GM18511 (cell line): Measurements from ENCODE around the gene CDT1.
"Not testable (repeated sequence)": the region's sequence is repeated elsewhere in the genome, so short reads cannot be mapped to it uniquely, and the experiment has no call there.

Source experiments
- ATAC-seq: cut with Tn5 transposase; IDR thresholded peaks from one replicate; pipeline ENCODE4 v1.9.1; 2021; ENCODE audit warnings: mild to moderate bottlenecking, moderate library complexity; ENCODE audit not compliant: unreplicated experiment

CDT1 gene

DNA sequence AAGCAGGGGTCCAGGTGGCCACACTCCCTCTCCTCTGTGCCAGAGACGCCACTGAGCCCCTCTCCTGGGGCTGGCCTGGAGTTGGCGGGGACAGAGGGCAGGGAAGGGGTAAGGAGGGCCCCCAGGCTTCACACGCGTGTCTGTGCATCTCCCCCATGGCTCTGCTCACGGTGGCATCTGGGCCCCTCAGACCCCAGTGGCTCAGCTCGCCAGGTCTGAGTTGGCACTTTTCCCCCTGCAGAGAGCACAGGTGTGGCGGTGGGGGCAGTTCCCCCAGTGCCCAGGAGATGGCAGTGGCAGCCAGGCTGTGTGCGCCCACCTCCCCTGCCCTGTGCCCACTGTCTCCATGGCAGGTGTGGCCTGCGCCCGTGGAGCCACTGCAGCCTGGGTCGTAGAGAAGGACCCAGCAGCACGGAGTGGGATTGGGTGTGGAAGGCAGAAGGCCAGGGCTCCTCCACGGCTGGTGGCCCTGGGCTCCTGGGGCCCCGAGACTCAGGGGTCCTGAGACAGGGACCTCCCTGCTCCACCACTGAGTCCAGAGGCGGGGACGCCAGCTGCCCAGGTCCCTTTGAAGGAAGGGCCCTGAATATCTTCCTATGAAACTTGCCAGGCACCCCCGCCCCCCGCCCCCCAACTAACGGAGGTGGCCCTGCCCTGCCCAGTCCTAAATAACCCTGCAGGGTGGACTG lies 12.5 kb downstream of the CDT1 start:
- no peak for ATAC-seq

DNA sequence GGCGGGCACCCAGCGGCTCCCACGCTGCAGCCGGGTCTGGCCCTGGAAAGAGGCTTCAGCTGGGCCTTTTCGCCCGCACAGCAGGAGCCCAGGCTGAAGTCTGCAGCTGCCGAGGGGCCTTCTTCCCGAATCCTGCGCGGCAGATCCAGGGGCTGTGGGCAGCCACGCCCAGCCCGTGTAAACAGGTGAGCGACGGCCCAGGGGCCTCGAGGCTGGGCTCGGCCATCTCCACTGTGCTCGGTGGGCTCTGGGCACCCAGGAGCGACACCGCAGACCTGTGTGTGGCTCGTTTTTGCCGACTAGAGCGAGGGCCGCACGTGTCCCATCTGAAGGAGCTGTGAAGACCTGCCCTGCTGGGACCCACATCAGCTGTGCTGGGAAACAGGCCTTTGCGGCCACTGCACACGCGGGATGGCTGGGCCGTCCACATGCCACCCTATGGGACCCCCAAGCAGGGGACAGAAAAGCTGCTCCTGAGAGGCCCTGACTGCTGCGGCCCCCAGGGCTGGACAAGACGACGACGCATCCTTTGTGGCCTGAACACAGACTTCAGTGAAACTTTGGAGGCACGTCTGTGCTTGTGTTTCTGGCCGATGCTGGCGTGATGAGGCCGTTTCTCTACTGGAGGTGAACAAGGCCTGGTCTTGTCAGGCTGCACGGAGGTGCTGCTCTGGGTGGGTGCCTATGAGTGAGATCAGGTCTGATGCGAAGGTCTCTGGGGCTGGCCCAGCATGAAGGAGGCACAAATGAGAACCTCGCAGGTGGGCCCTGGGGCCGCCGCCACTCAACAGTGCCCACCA lies 13.3 kb downstream of the CDT1 start:
- ATAC-seq = no peak

DNA sequence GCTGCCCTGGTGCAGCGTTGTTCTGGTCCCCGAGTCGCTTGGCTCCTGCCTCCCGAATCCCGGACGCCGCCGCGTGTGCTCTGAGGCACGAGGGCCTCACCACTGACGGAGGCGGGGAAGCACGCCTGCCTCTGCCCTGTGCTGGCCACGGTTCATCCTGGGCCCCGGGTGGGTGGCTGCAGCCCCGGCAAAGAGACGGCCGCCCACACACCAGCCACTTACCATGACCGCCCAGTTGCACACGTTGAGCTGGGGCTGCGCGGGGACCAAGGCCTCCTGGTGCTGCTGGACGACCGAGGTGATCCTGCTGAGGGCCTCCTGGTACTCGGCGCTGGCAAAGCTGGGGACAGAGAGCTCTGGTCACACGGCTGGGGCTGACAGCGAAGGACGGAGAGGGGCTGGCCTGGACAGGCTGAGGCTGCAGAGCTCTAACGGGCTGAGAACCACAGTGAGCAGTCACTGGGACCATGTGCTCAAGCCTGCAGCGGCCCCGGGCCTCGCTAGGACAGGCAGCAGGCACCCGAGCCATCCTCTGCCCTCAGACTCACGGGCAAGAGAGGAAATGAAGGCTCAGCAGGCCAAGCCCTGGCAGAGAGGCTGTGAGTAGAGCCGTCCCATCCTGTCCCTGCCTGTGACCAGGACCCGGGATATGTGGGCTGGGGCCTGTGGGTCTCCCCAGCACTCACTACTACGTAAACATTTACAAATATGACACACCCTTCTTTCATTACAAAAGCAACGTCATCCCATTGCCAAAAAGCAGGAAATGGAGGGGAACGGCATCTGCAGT lies 14.4 kb downstream of the CDT1 start:
- no peak for ATAC-seq

DNA sequence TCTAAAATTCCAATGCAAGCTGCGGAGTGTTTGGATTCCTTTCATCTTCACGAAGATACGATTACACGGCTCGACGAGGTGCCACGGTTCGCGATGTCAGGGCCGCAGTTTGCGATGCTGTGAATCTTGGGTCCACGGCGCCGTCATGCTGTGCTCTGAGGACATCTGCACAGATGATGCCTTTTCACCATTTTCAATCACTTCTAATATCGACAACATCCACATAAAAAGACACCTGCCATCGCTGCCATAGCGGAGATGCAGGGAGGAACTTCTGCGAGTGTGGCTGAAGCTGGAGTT lies 14.9 kb downstream of the CDT1 start:
- ATAC-seq = no peak

DNA sequence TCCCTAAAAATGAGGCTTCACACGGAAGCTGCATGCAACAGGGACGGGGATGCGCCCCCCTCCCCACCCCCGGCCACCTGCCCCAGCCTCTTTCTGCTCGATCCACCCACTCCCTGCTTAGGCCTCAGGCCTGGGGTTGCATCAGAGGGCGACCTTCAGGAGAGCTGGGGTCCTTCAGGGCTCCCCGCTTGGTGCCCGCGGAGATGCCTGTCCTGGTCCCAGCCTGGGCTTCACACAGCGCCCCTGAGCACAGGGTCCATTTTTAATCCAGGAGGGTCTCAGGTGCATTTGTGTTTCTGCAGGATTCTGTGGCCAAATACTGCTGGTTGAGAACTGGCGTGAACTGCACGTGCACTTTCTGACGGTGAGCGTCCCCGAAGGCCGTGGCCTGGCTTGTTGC lies 15.5 kb downstream of the CDT1 start:
- no peak for ATAC-seq

DNA sequence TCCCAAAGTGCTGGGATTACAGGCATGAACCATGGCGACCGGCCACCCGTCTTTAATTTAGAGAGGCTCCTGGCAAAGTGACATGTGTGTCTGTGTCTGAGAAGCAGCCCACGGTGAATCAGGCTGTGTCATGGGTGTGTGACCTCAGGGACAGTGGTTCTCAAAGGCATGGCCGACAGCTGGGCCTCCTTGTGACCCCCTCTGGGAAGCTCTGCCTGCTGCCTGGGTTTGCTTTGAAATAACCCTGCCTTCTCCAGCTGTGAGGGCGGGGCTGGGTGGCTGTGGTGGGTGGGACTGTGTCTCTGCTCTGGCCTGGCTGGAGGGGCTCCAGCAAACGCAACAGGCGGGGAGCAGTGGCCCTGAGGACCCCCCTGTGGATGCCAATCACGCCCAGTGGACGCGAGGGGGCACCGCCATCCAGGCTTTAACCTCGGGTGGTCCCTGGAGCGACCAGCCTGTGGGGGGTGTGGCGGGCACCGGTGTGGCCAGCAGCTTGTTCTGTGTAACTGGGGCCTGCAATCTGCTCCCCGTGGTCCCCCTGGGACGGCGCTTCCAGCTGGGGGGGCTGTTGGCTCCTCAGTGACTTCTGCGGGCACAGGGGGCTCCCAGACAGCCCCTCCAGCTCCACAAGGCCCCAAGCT lies 16.9 kb downstream of the CDT1 start:
- ATAC-seq = no peak

DNA sequence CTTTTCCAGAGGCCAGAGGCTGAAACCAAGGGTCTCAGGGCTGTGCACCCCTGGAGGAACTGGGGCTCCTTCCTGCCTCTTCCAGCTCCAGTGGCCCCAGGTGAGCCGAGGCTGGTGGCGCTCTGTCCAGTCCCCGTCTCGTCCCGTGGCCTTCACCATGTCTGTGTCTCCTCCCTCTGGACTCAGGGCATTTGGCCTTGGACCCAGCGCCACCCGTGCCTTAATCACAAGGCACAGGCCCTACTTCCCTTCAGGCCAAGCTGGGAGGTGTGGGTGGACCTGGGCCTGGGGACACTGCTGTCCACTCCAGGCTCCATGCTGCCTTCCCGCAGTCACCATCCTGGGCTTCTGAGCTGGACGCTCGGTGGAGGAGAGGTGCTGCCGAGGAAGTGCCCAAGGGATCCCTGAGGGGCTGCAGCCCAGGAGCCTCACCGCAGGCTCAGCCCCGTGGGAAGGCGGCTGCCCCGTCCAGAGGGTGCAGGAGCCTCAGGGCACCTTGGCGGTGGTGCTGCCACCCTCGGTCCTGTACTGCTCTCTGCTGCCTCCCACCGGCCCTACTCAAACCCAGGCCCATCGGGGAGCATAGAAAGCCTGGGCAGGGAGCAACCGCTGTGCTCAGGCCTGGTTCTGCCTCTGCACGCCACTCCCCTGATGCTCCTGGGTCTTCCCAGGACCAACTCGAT lies 17.7 kb downstream of the CDT1 start:
- no peak for ATAC-seq

DNA sequence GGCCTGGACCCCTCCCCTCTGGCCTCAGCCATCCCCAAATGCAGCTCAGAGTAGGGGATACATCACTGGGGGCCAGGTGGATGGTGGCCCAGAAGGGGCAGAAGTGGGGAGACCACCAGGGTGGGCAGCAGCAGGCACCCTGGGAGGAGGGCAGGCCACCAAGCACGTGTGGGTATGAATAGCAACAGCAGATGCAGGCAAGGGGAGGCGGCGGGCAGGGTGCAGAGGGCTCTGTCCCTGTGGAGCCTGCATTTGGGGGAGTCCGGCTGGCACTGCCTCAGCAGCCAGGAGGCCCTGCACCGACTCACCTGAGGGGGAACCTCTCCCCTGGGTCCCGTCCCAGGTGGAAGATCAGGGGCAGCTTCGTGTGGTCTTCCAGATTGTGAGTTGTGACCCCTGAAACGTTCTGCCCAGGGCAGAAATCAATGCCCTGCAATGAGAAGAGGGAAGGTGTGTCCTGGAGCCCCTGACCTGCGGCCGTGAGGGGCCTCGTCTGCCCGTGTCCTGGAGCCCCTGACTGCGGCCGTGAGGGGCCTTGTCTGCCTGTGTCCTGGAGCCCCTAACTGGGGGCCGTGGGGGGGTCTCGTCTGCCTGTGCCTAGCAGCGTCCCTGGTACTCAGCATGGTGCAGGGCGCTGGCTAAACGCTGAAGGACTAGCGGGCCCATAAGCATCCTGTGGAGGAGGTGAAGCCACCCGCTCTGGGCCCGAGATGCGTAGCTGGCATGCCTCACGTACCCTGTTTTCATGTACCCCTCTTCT lies 18.9 kb downstream of the CDT1 start:
- ATAC-seq = no peak

DNA sequence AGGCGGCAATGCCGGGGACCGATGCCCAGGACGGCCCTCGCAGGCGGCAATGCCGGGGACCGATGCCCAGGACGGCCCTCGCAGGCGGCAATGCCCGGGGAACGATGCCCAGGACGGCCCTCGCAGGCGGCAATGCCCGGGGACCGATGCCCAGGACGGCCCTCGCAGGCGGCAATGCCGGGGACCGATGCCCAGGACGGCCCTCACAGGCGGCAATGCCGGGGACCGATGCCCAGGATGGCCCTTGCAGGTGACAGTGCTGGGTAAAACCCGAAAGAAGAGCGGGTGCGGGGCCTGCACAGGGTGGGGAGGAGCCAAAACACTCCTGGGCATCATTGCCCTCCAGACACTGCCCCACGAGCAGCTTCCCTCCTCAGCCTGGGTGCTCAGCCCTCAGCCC lies 20.1 kb downstream of the CDT1 start:
- ATAC-seq = not testable (repeated sequence)

DNA sequence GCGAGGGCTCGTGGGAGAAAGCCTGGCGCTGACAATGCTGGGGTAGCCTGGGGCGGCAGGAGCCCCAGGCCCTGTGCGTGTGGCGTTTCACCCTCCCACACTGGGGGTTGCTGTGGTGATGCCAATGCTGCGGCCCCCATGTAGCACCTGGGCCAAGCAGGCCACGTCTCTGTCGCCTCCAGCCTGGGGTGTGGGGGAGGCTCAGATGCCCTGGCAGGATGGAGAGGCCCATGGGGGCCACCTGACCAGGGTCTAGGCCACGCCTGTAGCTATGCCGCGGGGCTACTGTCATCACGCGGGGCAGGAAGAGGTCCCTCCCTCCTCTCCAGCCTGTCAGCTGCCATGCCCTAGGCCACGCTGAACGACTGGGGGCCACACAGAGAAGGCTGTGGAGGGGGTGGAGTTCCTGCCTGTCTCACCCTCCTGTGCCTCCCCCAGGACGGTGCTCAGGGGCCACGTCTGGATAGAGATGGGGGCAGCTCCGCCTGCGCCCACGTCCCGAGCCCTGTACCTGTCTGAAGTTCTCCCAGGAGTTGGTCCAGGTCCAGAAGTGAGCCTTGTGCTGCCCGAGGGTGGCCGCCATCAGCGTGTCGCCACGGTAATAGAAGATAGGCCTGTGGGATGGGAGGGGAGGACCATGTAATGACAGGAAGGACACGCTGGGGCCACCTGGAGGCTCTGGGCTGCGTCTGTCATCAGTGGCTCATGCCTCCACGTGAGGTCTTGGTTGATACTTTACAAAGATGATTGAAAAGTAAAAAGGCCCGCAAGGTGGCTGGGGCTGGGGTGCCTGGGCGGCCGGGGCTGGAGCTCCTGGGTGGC lies 20.9 kb downstream of the CDT1 start:
- ATAC-seq = no peak

DNA sequence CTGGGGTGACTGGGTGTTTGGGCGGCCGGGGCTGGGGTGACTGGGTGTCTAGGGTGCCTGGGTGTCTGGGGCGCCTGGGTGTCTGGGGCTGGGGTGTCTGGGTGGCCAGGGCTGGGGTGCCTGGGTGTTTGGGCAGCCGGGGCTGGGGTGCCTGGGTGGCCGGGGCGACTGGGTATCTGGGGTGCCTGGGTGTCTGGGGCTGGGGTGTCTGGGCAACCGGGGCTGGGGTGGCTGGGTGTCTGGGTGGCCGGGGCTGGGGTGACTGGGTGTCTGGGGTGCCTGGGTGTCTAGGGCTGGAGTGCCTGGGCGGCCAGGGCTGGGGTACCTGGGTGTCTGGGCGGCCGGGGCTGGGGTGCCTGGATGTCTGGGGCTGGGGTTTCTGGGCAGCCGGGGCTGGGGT lies 21.6 kb downstream of the CDT1 start:
- no peak for ATAC-seq

DNA sequence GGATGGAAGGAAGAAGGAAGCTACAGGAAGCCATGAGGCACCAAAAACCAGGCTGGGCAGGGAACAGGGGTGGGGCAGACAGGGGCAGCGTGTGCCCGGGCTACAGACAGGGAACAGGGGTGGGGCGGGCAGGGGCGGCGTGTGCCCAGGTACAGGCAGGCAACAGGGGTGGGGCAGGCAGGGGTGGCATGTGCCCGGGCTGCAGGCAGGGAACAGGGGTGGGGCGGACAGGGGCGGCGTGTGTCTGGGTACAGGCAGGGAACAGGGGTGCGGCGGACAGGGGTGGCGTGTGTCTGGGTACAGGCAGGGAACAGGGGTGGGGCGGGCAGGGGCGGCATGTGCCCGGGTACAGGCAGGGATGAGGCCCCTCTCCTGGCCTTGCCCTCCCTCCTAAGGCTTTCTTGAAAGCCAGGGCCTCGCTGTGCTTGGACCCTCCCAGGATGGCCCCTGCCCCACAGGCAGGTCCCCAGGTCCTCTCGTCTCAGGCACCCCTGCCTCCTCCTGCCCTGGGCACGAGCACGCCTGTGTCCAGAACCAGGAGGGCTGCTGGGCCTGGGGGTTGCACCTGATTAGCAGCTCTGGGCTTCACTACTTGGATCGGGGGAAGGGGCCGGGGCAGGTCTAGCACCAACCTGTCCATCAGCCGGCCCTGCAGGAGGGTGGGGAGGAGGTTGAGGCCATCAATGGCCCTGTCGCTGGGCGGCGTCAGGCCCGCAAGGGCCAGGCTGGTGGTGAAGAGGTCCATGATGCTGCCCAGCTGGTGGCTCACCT lies 22.7 kb downstream of the CDT1 start:
- no peak for ATAC-seq

DNA sequence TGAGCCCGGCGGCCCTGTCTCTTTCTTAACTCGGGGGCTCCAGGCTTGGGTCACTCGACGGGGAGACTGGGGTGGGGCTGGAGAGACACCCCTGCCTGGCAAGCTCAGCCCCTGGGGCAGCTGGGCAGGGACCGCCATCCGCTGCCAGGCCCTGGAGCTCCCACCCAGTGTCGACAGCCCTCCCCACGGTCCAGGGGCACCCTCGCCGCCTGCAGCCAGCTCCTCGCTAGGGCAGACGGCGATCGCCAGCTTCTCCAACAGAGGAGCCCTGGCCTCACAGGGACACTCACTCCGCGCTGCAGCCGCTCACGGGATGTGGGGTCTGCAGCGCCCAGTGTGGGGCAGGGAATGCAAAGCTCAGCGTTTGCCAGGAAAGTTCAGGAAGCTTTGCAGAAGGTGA lies 24.1 kb downstream of the CDT1 start:
- no peak for ATAC-seq

DNA sequence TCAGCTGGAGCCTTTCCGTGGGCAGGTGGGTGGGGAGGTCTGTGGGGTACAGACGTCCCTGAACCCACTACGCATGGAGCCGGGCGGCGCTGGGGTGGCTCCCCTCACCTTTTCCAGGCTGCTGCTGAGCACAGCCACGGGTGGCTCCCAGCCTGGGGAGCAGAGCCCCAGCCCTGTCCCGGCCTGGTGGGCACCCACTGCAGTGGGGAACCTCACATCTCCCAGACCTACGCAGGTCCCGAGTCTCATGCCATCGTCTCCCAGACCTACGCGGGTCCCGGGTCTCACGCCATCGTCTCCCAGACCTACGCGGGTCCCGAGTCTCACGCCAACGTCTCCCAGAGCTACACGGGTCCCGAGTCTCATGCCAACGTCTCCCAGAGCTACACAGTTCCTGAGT lies 25.1 kb downstream of the CDT1 start:
- ATAC-seq = no peak

DNA sequence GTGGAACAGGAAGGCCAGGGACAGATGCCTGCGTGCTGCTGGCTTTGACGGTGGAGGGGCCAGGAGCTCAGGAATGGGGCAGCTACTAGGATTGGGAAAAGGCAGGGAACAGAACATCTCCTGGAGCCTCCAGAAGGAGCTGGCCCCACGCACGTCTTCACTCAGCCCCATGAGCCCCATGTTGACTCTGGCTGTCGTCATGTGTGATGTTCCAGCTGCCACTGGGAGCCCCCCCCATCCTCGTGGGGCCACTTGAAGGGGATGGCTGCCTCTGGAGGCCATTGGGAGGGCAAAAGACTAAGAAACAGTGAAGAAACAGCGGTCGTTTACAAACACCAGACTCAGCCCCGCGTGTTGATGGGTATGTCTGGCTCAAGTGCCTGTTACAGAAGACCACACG lies 26.7 kb downstream of the CDT1 start:
- no peak for ATAC-seq

DNA sequence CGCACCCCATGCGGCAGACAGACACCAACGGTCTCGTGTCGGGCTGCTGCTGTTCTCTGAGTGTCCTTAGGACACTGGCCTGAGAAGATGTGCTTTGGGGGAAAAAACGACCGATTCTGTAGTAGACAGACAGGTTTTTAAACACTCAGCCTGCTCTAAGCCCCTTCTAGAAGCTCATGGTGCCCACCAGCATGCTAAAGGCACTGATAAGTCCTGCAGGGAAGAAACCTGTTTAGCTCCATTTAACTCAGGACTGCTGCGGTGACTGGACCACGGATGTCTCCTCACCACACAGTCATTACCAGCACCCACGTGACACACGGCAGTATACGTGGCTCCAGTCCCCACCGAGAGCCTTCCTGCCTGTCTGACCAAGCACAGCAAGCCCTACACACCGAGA lies 27.2 kb downstream of the CDT1 start:
- no peak for ATAC-seq

DNA sequence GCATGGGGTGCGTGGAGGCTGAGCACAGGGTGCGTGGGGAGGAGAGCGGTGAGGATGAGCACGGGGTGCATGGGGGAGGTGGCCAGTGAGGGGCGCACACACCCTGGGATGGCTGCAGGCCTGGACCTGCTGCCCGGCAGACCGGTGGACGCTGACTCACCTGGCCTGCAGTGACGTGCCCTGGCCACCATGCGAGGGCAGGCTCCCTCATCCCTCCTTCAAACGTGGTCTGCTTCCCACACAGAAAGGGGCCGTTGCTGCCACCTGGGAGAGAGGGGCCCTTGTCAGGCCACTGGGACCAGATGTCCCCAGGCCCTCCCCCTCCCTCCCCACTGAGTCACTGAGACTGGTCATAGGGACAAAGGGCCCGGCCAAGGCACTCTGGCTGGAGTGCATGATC lies 28.2 kb downstream of the CDT1 start:
- no peak for ATAC-seq

DNA sequence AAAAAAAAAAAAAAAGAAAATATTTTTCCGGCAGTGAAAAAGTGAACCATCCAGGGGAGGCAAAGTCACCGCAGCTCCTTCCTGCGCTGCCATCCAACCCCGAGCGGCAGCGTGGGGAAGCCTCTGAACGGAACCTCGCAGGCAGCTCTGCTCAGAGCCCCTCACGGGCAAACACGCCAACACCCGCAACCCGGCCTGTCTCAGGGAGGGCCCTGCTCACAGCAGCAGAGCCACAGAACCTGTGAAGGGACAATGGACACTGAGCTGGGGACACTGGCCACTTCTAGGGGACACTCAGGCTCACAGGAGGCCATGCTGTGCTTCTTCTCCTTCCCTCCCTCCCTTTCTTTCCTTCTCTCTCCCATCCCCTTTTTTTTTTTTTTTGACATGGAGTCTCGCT lies 29.5 kb downstream of the CDT1 start:
- ATAC-seq = no peak

DNA sequence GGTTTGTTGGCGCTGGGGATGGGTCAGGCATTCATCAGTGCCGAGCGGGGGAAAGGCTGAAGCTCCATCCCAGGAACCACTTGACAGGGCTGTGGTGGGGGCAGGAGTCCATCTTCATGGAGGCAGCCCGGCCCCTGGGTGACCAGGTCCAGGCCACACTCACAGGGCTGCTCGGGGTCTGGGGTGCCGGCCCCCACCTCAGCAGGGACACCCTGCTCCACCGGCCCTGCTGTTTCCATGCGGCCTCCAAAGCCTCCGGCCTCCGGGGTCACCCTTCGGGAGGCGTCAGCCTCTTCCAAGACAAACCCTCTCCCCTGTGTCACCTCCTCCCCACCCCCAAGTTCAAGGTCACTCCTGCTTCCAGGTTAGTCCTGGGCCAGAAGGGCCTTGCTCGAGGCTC lies 31.1 kb downstream of the CDT1 start:
- ATAC-seq = no peak
